GM12864 (cell line): ENCODE measurements around the gene PDYN.

Source experiments
- DNase-seq: peaks from one replicate; pipeline ENCODE4 v3.0.0-alpha.2; 2011; ENCODE audit warnings: low read depth
- H3K4me3 ChIP-seq: 2 replicates; pipeline ENCODE4 v1.5.1; 2011; ENCODE audit warnings: mild to moderate bottlenecking, low read depth, low read length, control low read depth
- TF ChIP-seq, protein P1 (sequence below): IDR thresholded peaks from 2 replicates; pipeline ENCODE4 v1.5.1; 2011; ENCODE audit warnings: low read depth, mild to moderate bottlenecking, moderate library complexity, low read length, control low read depth, inconsistent platforms; ENCODE audit errors: missing control alignments

The PDYN gene

DNA sequence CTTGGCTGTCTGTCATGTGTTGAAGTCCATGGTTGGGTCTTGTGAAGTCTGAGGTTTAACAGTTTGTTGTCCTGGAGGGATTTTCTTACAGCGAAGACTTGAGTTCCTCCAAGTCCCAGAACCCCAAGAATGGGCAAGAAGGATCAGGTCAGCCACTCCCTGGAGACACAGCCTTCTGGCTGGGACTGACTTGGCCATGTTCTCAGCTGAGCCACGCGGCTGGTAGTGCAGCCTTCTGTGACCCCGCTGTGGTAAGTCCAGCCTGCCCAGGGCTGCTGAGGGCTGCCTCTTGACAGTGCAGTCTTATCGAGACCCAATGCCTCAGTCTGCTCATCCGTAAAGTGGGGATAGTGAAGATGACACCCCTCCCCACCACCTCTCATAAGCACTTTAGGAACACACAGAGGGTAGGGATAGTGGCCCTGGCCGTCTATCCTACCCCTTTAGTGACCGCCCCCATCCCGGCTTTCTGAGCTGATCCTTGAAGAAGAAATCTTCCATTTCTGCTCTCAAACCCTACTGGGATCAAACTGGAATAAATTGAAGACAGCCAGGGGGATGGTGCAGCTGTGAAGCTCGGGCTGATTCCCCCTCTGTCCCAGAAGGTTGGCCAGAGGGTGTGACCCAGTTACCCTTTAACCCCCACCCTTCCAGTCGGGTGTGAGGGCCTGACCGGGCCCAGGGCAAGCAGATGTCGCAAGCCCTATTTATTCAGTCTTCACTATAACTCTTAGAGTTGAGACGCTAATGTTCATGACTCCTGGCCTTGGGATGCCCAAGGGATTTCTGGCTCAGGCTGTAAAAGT, 55.2 kb downstream of the PDYN start:
- no peak for DNase-seq
- TF ChIP-seq, protein P1, sequence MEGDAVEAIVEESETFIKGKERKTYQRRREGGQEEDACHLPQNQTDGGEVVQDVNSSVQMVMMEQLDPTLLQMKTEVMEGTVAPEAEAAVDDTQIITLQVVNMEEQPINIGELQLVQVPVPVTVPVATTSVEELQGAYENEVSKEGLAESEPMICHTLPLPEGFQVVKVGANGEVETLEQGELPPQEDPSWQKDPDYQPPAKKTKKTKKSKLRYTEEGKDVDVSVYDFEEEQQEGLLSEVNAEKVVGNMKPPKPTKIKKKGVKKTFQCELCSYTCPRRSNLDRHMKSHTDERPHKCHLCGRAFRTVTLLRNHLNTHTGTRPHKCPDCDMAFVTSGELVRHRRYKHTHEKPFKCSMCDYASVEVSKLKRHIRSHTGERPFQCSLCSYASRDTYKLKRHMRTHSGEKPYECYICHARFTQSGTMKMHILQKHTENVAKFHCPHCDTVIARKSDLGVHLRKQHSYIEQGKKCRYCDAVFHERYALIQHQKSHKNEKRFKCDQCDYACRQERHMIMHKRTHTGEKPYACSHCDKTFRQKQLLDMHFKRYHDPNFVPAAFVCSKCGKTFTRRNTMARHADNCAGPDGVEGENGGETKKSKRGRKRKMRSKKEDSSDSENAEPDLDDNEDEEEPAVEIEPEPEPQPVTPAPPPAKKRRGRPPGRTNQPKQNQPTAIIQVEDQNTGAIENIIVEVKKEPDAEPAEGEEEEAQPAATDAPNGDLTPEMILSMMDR, result no peak
- H3K4me3 ChIP-seq, result no peak overlapping the region

DNA sequence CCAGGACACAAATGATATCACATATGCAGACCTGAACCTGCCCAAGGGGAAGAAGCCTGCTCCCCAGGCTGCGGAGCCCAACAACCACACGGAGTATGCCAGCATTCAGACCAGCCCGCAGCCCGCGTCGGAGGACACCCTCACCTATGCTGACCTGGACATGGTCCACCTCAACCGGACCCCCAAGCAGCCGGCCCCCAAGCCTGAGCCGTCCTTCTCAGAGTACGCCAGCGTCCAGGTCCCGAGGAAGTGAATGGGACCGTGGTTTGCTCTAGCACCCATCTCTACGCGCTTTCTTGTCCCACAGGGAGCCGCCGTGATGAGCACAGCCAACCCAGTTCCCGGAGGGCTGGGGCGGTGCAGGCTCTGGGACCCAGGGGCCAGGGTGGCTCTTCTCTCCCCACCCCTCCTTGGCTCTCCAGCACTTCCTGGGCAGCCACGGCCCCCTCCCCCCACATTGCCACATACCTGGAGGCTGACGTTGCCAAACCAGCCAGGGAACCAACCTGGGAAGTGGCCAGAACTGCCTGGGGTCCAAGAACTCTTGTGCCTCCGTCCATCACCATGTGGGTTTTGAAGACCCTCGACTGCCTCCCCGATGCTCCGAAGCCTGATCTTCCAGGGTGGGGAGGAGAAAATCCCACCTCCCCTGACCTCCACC, 56.4 kb downstream of the PDYN start:
- TF ChIP-seq, protein P1, result no peak
- H3K4me3 ChIP-seq, result no peak overlapping the region

GRCh38 chr20:1935696-1936366, 58.0 kb downstream of the PDYN start:
- no peak for DNase-seq
- TF ChIP-seq, protein P1, result no peak
- no peak overlapping the region for H3K4me3 ChIP-seq

More for the DNA sequence above, 56.4 kb downstream of the PDYN start:
- DNase-seq, result no peak

GRCh38 chr20:1934721-1935573, 58.9 kb downstream of the PDYN start:
- no peak for DNase-seq
- no peak overlapping the region for H3K4me3 ChIP-seq
- TF ChIP-seq, protein P1, result no peak

DNA sequence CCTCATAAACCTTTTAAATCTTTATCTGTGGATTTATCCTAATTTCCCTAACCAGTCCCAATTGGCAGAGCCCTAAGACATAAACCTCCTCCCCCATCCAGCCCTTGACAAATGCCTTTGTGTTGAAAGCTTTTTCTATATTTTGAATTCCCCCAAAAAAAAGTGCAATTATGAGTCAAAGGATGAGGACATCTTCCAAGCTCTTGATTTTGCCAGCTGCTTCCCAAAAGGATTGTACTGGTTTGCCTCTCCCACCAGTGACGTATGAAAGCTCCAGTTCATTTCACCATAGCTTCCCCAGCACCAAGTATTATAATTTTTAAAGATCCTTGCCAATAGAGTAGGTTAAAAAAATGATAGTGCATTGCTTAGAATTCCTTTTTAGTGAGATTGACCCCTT, 59.7 kb downstream of the PDYN start:
- TF ChIP-seq, protein P1, result no peak
- no peak overlapping the region for H3K4me3 ChIP-seq
- no peak for DNase-seq

DNA sequence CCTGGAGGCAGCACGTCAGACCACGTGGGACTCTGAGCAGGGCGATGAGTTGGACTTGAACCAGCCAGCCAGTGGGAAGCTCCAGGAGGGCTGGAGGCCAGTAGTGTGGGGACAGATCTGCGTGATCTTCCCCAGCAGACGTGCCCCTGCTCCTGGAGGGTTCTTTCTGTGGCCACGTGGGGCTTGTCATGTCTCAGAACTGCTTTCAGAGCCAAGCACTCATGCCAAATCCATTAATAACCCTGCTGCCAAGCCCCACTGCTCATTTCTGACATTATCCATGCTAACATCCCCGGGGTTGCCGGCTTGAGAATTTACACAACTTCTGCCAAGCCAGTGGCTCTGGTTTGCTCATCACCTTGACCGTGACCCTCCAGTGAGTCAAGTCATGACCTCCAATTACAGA, 60.4 kb downstream of the PDYN start:
- TF ChIP-seq, protein P1, result no peak
- no peak overlapping the region for H3K4me3 ChIP-seq
- DNase-seq, result no peak
